ENCODE data around the gene LCE1F. TPM values are rescaled to one million over a fixed set of nuclear protein-coding genes. Genes with fewer than 3 reads are reported as not detected.

Gene LCE1F
- total RNA-seq, 4 donors from 2014 or later = not detected

GRCh38 chr1:152806576-152806975 lies 31.6 kb downstream of the LCE1F start, which contains the start of gene LCE1C:
Gene LCE1C, minus strand, starts transcription at chr1:152806651. Its CDS starts 1,173 bp downstream, at chr1:152805478.
- Histone ChIP-seq H3K36me3 (no peaks in the 10 kb centered on the region), H3K4me1 (no peaks in the 10 kb centered on the region), H3K4me3 (no peak within 1 kb of the TSS), H3K9me3 (no peaks in the 10 kb centered on the region), H3K27me3 (no peaks in the 10 kb centered on the region), H3K27ac (no peak within 1 kb of the TSS)
- DNase-seq = no peak
- WGBS, 2 donors (ENCODE audit: low coverage in 1 of 2) = 53% methylated on average over 3 of the region's 3 CpGs; no CpG with 5 or more reads in 1 of the 2 donors
- TF ChIP-seq POLR2A (IDR thresholded peaks at IDR 0.05) (no peak), CTCF (IDR thresholded peaks at IDR 0.05) (no peak)
- intact Hi-C loops (cut with DNase I; ENCODE audit: low total_unique reads) = no loop called here
- in situ Hi-C loops (cut with MboI; ENCODE audit: low pct_ligation_motif_present in 1 of 4, low pct_unique_long_range_greater_than_20kb in 1 of 4, low sequenced_read_pairs in 3 of 4) = no loop called here

- Histone ChIP-seq H3K4me3 (no peak overlapping the region), H3K9me3 (no peaks in the 10 kb centered on the region), H3K27me3 (no peaks in the 10 kb centered on the region), H3K36me3 (no peaks in the 10 kb centered on the region), H3K4me1 (no peaks in the 10 kb centered on the region), H3K27ac (no peak overlapping the region)
- no peak for TF ChIP-seq POLR2A (IDR thresholded peaks at IDR 0.05)
- no peak for TF ChIP-seq POLR2AphosphoS5 (IDR thresholded peaks at IDR 0.05)
- TF ChIP-seq CTCF (IDR thresholded peaks at IDR 0.05) = no peak
- no peak for TF ChIP-seq EP300 (IDR thresholded peaks at IDR 0.05; ENCODE audit: low read depth)
- WGBS, 2 donors (ENCODE audit: low coverage in 1 of 2) = 78% methylated on average over 2 of the region's 2 CpGs; no CpG with 5 or more reads in 1 of the 2 donors
- in situ Hi-C loops (cut with MboI; ENCODE audit: low pct_ligation_motif_present in 1 of 4, low pct_unique_long_range_greater_than_20kb in 1 of 4, low sequenced_read_pairs in 3 of 4) (no loop called here), intact Hi-C loops (cut with DNase I; ENCODE audit: low total_unique reads) (no loop called here)
- DNase-seq = no peak
Observed at GRCh38 chr1:152811050-152811449, 36.1 kb downstream of the LCE1F start.

GRCh38 chr1:152811671-152812070 lies 36.7 kb downstream of the LCE1F start, which contains the start of gene LCE1B:
Gene LCE1B, plus strand, starts transcription at chr1:152811971. Its CDS starts 476 bp downstream, at chr1:152812447.
- TF ChIP-seq CTCF (IDR thresholded peaks at IDR 0.05) (no peak), POLR2A (IDR thresholded peaks at IDR 0.05) (no peak), EP300 (IDR thresholded peaks at IDR 0.05; ENCODE audit: low read depth) (no peak), POLR2AphosphoS5 (IDR thresholded peaks at IDR 0.05) (no peak)
- Histone ChIP-seq H3K36me3 (no peaks in the 10 kb centered on the region), H3K4me1 (no peaks in the 10 kb centered on the region), H3K9me3 (no peaks in the 10 kb centered on the region), H3K27ac (no peak within 1 kb of the TSS), H3K4me3 (no peak within 1 kb of the TSS), H3K27me3 (no peaks in the 10 kb centered on the region)
- intact Hi-C loops (cut with DNase I; ENCODE audit: low total_unique reads) (no loop called here), in situ Hi-C loops (cut with MboI; ENCODE audit: low pct_ligation_motif_present in 1 of 4, low pct_unique_long_range_greater_than_20kb in 1 of 4, low sequenced_read_pairs in 3 of 4) (no loop called here)
- WGBS, 2 donors (ENCODE audit: low coverage in 1 of 2) = 80 to 94% methylated on average over 2 of the region's 2 CpGs
- DNase-seq = no peak

- DNase-seq = no peak
- Histone ChIP-seq H3K9me3 (no peaks in the 10 kb centered on the region), H3K36me3 (no peaks in the 10 kb centered on the region), H3K4me1 (no peaks in the 10 kb centered on the region), H3K4me3 (no peak overlapping the region), H3K27me3 (no peaks in the 10 kb centered on the region), H3K27ac (no peak overlapping the region)
- TF ChIP-seq CTCF (IDR thresholded peaks at IDR 0.05) = no peak
- TF ChIP-seq EP300 (IDR thresholded peaks at IDR 0.05; ENCODE audit: low read depth) = no peak
- no peak for TF ChIP-seq POLR2A (IDR thresholded peaks at IDR 0.05)
- TF ChIP-seq POLR2AphosphoS5 (IDR thresholded peaks at IDR 0.05) = no peak
- in situ Hi-C loops (cut with MboI; ENCODE audit: low pct_ligation_motif_present in 1 of 4, low pct_unique_long_range_greater_than_20kb in 1 of 4, low sequenced_read_pairs in 3 of 4) = no loop called here
- WGBS, 2 donors (ENCODE audit: low coverage in 1 of 2) = 76 to 94% methylated on average over 5 to 6 of the region's 6 CpGs
- intact Hi-C loops (cut with DNase I; ENCODE audit: low total_unique reads) = no loop called here
Observed at GRCh38 chr1:152817309-152817708, 42.4 kb downstream of the LCE1F start.

Data from transverse colon (tissue), 4 donors.